ENCODE data around the gene CDH5. TPM values are rescaled to one million over a fixed set of nuclear protein-coding genes. Genes with fewer than 3 reads are reported as not detected.
"Not testable (repeated sequence)": the region's sequence is repeated elsewhere in the genome, so short reads cannot be mapped to it uniquely, and the experiment has no call there.

CDH5 gene
- total RNA-seq, 1 experiment from 2014 or later = not detected

DNA sequence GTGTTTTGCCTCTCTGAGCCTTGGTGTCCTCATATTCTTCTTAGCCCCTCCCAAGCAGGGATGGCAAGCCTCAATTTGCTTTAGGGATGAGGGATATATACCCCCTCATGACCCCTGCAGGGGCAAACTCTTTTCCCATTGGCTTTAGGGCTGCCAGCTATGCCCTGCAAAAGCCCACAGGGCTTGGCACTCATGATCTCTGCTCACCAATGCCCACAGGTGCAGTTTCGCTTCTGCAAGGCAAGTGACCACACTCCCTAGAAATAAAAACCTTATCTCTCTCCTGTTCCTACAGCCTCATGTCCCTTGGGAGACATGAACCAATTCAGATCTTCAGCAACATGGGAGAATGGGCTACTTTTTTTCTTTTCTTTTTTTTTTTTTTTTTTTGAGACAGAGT is 69.4 kb downstream of the CDH5 start:
- no peak for DNase-seq (ENCODE audit: low read depth)

DNA sequence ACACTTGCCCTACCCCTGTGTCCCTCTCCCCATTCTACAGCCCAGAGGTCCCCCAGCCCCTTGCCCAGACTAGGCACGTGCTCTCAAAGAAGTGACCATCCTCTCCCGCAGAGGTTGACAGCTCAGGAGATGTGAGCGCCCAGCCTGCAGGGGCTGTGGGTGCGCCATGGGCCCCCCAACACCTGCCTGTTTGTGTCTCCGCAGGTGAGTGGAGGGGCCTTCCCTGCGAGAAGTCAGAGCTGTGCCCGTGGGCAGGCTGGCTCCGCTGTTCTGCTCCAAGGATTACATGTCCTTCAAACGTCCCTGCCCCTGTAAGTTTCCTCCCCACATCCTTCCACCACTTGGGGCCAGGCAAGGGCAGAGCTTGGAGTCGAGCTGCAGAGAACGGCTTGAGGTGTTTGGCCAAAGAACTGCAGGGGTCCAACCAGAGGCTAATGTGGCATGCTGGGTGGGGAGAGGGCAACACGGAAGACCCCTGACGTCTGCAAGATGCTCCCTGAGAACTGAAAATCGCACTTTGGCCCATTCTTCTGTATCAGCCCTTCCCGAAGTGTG is 71.0 kb downstream of the CDH5 start:
- no peak for DNase-seq (ENCODE audit: low read depth)

DNA sequence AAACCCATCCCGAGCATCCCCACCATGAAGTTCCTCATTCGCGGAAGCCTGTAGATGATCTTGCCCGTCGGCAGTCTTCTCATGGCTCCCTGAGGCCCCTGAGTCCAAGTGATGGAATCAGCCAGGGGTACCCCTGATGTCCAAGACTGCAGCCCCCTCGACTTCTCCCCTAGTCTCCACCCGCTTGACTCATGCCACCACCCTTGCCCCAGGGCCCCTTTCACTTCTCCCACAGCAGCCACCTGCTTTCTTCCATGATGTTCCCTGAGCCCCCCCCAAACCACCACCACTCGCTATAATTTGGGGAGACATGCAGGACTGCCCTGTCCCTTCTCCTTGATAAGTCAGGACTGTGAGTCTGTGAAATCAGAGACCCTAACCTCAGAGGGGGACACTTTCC is 72.0 kb downstream of the CDH5 start:
- DNase-seq (ENCODE audit: low read depth) = no peak

DNA sequence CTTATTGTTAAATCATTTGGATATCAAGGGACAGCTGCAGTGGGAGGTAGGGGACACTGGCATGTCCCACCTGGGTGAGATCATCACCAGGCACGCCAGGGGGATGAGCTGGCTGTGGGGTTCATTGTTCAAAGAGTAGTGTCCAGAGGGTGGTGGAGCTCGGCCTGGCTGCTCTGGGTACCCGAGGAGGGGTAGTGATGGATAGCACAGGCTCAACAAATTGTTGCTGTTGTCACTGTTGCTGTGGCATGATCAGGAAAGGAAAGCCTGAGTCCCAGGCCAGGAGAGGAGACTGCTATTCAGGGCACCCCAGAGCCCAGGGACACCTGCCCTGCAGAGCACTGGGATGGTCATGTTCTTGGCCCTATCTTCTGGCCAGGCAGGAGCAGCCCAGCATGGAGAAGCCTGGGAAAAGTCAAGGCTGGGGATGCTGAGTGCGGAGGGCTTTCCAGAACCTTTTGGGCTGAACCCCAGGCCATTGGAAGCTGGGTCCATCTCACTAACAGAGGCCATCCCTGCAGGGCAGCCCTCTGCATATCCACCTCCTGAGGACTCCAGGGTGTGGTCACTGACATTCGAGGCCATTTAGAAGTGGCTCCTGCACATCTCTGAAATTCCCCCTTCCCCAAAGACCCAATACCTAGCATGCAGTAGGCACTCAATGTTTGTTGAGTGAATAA is 72.7 kb downstream of the CDH5 start:
- DNase-seq (ENCODE audit: low read depth) = no peak

DNA sequence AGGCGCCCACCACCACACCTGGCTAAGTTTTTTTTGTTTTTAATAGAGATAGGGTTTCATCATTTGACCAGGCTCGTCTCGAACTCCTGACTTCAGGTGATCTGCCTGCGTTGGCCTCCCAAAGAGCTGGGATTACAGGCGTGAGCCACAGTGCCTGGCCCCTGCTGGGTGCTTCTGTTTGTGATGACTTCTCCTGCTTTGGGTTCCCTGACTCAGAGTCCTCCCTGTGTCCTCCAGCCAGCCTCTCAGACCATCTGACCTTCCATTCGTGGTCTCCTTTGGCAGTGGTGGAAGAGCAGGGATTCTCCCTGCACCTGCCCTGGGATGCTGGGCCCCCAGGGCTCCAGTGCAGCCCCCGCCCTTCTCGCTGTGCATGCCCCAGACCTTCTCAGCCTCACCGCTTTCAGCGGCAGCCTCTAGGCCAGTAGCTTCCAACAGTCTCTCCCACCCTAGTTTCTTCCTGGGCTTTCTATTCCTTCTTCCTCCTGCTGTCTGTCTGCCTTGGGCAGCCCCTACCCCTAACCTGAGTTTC is 73.8 kb downstream of the CDH5 start:
- no peak for DNase-seq (ENCODE audit: low read depth)

DNA sequence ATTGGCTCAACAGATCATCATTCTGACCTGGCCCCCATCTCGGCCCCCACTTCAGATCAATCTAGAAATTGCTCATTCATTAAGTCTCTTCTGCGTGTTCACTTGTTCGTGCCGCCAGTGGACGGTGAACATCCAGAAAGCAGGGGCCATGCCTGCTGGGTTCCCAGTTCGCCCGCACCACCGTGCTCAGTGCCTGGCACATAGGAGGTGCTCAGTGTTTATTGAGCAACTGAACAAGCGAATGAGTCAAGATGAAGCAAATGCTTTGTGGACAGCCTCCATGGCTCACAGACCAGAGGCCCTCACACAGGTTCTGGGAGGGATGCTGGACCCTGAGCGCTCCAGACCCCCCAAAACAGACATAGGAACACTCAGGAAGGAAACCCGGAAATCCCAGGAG is 74.5 kb downstream of the CDH5 start:
- no peak for DNase-seq (ENCODE audit: low read depth)

DNA sequence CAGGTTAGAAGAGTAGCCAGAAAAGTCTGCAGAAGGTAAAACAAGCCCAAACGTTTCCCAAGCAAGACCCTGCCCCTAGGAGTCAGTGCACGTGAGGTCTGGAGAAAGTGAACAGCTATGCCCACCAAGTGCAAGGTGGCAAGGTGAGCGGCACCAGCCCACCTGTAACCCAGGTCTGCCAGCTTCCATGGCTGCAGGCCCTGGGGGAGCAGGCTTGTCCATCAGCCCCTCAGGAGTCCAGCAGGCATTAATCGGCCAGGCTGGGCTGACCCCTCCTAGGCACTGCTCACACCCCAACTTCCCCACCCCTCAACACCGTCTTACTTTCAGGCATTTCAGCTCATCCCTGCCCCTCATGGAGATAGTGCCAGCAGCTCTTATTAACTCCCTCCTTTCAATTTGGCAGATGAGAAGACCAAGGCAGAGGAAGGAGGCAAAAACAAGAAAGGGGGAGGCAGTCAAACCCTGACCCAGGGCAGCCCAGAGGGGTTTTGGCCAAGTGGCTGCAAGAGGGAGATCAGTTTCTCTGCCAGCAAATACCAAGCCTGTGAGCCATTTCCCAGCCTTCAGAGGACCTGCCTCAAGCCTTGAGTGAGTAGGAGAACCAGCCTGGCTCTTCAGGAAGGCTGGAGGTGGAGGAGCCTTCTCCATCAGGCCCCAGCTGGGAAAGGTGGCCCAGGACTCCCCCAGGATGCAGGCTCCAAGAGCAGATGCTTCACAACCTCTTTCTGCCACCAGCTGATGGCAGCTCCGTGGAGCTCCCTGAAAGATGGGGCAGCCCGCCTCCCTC is 75.3 kb downstream of the CDH5 start:
- peak; percentile 64 for DNase-seq (ENCODE audit: low read depth)

DNA sequence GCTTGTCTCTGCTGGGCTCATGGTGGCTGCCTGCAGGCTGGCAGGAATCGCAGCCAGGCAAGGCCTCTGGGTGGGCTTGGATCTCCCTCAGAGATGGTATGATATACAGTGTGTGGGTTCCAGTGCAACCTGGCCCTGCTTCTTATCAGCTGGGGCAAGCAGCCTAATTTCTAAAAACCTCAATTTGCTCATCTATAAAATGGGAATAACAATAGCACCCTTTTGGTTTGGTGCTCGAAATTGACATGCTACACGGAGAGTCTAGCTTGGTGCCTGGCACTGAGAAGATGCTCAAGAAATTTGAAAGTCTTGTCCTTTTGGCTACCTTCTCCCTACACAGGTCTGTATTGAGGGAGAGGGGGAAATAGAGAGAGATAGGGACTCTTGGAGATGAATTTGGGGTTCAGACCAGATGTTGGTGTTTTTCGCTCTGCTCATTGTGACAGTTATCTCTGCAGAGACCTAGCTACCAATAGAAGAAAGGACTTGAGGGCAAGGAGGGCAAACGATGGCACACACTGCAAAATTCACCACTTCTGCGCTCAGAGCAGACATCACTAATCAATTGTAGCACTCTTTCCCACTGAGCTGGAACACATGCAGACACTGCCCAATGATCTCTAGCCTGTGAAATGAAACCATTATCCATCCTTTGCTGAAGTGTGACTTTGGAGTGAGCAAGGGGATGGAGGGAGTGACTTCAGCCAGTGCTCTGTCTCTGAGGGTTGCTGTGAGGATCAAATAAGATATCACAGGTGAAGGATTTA is 76.2 kb downstream of the CDH5 start:
- DNase-seq (ENCODE audit: low read depth) = no peak

DNA sequence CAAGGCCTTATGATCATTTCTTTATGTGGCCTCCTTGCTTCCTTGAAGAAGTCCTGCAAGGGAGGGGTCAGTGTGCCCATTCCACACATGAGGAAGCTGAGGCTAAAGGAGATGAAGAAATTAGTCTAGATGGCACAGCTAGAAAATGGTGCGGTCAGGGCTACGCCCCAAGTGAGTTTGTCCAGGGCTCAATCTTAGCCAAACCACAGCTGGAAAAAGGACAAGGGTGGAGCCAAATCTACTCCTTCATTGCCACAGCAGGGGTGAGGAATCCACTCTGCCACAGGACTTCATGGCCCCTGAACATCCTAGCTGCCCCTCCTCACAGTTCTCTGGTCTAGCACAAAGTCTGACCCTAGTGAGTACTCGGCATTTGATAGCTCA is 76.8 kb downstream of the CDH5 start:
- DNase-seq (ENCODE audit: low read depth) = no peak

DNA sequence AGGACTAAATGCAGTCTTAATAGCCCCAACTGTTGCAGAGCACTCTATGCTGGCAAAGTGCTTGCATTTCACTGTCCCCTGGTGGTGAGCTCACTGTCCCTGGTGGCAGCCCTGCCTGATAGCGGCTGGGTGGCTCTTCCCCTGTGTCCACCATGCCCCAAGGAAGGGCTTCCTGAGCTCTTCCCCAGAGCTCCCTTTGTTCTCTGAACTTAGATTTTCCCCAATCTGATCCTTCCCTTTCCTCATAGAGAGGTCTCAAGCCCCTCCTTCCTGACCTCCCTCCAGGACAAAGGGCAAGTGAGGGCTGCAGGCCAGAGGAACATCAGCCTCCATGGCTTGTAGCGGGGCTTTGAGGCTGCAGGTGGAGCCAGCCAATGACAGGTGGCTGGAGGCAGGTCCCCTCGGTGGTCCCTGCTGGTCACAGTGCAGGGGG is 77.6 kb downstream of the CDH5 start:
- no peak for DNase-seq (ENCODE audit: low read depth)

DNA sequence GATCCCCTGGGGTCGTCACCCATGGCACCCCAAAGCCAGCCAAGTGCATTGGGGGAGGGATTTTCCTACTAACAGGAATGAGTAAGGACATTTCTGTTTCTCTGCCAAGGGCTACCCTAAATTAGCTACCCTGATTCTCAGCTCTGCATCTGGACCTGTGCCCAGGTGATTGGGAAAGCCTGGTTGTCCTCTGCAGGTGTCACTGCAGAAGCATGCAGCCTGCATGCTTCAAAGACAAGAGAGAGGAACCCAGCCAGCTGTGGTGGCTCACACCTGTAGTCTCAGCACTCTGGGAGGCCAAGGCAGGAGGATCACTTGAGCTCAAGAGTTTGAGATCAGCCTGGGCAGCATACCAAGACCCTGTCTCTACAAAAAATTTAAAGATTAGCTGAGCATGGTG is 80.2 kb downstream of the CDH5 start:
- DNase-seq (ENCODE audit: low read depth) = no peak

DNA sequence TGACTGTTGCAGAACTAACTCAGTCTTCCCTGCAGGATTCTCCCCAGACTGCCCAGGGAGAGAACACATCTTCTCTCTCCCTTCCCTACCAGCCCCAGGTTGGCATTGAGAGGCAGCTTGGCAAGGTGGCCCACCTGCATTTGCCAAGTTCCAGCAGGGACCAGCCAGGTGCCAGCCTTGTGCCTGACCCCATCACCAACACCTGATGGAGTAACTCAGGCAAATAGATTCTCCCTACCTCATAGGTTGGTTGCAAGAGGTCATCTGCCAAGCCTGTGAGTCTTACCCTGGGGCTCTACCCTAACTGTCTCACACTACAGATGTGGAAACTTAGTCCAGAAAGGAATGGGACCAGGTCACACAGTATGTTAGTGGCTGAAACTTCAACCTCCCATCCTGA is 81.0 kb downstream of the CDH5 start:
- DNase-seq (ENCODE audit: low read depth) = no peak

DNA sequence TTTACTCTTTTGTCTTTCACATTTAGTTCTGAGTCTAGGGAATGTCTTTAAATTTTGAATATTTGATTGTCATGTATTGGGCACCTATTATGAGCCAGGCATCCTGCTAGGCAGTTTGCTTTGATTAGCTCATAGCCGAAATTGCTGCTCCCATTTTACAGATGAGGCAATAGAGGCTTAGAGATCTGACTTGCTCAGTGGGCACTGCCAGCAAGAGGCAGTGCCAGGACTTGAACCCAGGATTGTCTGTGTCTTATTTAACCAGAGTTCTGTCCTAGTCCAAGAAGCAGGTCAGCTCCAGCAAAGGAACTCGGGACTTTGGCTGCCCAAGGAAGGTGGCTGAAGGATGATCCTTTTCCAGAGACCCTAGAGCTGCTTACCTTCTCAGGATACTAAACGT is 85.1 kb downstream of the CDH5 start:
- no peak for DNase-seq (ENCODE audit: low read depth)

DNA sequence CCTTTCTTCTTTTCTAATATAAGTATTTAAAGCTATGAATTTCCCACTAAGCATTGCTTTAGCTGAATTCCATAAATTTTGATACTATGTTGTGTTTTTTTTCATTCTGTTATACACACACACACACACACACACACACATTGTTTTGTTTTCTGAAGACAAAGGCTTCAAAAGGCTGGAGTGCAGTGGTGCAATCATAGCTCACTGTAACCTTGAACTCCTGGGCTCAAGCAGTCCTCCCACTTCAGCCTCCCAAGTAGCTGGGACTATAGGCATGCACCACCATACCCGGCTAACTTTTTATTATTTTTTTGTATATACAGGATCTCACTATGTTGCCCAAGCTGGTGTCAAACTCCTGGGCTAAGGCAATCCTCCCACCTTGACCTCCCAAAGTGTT is 86.7 kb downstream of the CDH5 start:
- DNase-seq (ENCODE audit: low read depth) = not testable (repeated sequence)

Other genes starting within 250 kb of the CDH5 start
- gene BEAN1, start 60.6 kb downstream of the CDH5 start, total RNA-seq (2014; rRNA removed; shearing (Covaris generic)) = 0.72 and 1.7 TPM in 2 replicates
- gene TK2, start 183.4 kb downstream of the CDH5 start, total RNA-seq (2014; rRNA removed; shearing (Covaris generic)) = 43.4 and 52.4 TPM in 2 replicates
- 334 and 338 TPM in 2 replicates for gene CKLF, start 185.9 kb downstream of the CDH5 start, total RNA-seq (2014; rRNA removed; shearing (Covaris generic))
- gene CMTM1, start 199.7 kb downstream of the CDH5 start, total RNA-seq (2014; rRNA removed; shearing (Covaris generic)) = 6.0 and 6.4 TPM in 2 replicates
- gene CMTM2, start 212.8 kb downstream of the CDH5 start, total RNA-seq (2014; rRNA removed; shearing (Covaris generic)) = 0.98 TPM in 1 of 2 replicates, not detected in the other
- 47.9 and 49.2 TPM in 2 replicates for gene CMTM3, start 238.0 kb downstream of the CDH5 start, total RNA-seq (2014; rRNA removed; shearing (Covaris generic))